ENCODE data around the gene BATF3.
"Not testable (repeated sequence)": the region's sequence is repeated elsewhere in the genome, so short reads cannot be mapped to it uniquely, and the experiment has no call there.

The BATF3 gene

GRCh38 chr1:212699625-212700222 lies at the start of gene BATF3:
Gene BATF3, minus strand, starts transcription at chr1:212699840. Its CDS starts 78 bp downstream, at chr1:212699762.
- peak; percentile 70 for DNase-seq

GRCh38 chr1:212746546-212746945 lies 46.9 kb upstream of the BATF3 start:
- no peak for DNase-seq

GRCh38 chr1:212745303-212745702 lies 45.7 kb upstream of the BATF3 start:
- DNase-seq: no peak

GRCh38 chr1:212743901-212744475 lies 44.3 kb upstream of the BATF3 start:
- DNase-seq: no peak

- DNase-seq: peak; percentile 25
Measured at GRCh38 chr1:212738330-212738729, 38.7 kb upstream of the BATF3 start.

- peak; percentile 33 for DNase-seq
Measured at GRCh38 chr1:212737559-212737958, 37.9 kb upstream of the BATF3 start.

- no peak for DNase-seq
Measured at GRCh38 chr1:212733109-212733508, 33.5 kb upstream of the BATF3 start.

- no peak for DNase-seq
Measured at GRCh38 chr1:212731630-212732029, 32.0 kb upstream of the BATF3 start.

- no peak for DNase-seq
Measured at GRCh38 chr1:212728606-212729005, 29.0 kb upstream of the BATF3 start.

- no peak for DNase-seq
Measured at GRCh38 chr1:212727386-212728181, 27.9 kb upstream of the BATF3 start.

GRCh38 chr1:212724679-212725078 lies 25.0 kb upstream of the BATF3 start:
- DNase-seq: not testable (repeated sequence)

- DNase-seq: peak; percentile 58
Measured at GRCh38 chr1:212722270-212722957, 22.8 kb upstream of the BATF3 start.

GRCh38 chr1:212721388-212722247 lies 22.0 kb upstream of the BATF3 start:
- peak; percentile 46 for DNase-seq

- DNase-seq: no peak
Measured at GRCh38 chr1:212719633-212720032, 20.0 kb upstream of the BATF3 start.

GRCh38 chr1:212718499-212718898 lies 18.9 kb upstream of the BATF3 start:
- peak; percentile 77 for DNase-seq

- no peak for DNase-seq
Measured at GRCh38 chr1:212716161-212716560, 16.5 kb upstream of the BATF3 start.

- no peak for DNase-seq
Measured at GRCh38 chr1:212713465-212714136, 14.0 kb upstream of the BATF3 start.

GRCh38 chr1:212712451-212713303 lies 13.0 kb upstream of the BATF3 start:
- DNase-seq: no peak

- not testable (repeated sequence) for DNase-seq
Measured at GRCh38 chr1:212711974-212712373, 12.3 kb upstream of the BATF3 start.

GRCh38 chr1:212710566-212710965 lies 10.9 kb upstream of the BATF3 start:
- no peak for DNase-seq

Data from NCI-H69 (cell line).